ENCODE results near the gene TBC1D1.
A peak's percentile ranks its signal among the peaks of the same experiment; 100 is the strongest.

The TBC1D1 gene

DNA sequence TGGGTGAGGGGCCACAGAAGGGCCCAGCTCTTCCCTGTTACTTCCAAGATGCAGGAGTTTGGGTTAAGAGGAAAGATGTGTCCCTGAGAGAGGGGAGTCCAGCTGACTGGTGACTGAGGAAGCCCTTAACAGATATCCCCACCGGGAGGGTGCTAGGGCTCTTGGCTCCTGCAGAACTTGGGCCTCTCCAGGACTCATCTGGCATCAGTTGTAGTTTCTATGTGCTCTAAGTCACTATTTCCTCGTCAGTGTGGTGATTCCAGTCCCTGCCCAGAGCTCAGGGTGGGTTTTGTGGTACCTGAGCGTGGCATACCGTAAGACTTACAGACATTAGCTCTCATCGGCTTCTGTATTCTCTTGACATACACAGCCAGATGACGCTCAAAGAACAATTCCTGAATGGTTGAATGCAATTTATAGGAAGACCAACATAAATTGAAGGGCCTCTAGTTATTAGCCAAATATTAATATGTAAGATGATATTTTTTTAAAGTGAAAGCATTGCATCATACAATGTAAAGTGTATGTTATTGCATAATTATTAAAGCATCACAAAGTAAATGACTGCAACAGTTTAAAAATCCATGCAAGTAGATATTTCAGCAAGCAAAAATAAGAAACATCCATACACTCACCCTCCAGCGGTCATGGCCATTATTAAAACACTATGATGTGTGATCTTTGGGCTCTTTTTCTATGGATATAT, 264.9 kb downstream of the TBC1D1 start:
- H2BK5ac ChIP-seq (ENCODE audit: low read depth, low read length, poor library complexity), result no peak overlapping the region
- H2AFZ ChIP-seq (ENCODE audit: insufficient read depth, low read length, poor library complexity), result no peak overlapping the region
- no peaks in the 10 kb centered on the region for H3K9me3 ChIP-seq (ENCODE audit: insufficient read depth, low read depth, low read length)
- no peak overlapping the region for H3K4ac ChIP-seq (ENCODE audit: low read depth, low read length)
- DNase-seq, result no peak
- no peak overlapping the region for H3K4me2 ChIP-seq (ENCODE audit: low read length)
- no peaks in the 10 kb centered on the region for H3K36me3 ChIP-seq (ENCODE audit: control insufficient read depth in 1 of 2, insufficient read depth in 2 of 2, low read length in 2 of 2)
- H2AK5ac ChIP-seq (ENCODE audit: low read length), result no peak overlapping the region
- H3K4me1 ChIP-seq (ENCODE audit: control insufficient read depth in 1 of 2, insufficient read depth in 2 of 2, low read length in 2 of 2), result peaks cover 4 to 5% of the 10 kb centered on the region in 2 experiments
- no peak overlapping the region for H3K14ac ChIP-seq (ENCODE audit: low read length)
- WGBS (ENCODE audit: extremely low coverage, insufficient coverage, insufficient read length), result no CpG with 5 or more reads among the region's 7 CpGs
- no peak overlapping the region for H3K9ac ChIP-seq (ENCODE audit: low read length)
- H3K27me3 ChIP-seq (ENCODE audit: insufficient read depth, low read length), result no peaks in the 10 kb centered on the region
- H3K4me3 ChIP-seq (ENCODE audit: low read depth, low read length), result no peak overlapping the region
- H2BK120ac ChIP-seq (ENCODE audit: insufficient read depth, low read length, poor library complexity), result no peak overlapping the region
- H3K79me1 ChIP-seq (ENCODE audit: low read length), result peaks cover 2% of the 10 kb centered on the region
- H2BK12ac ChIP-seq (ENCODE audit: low read length), result no peak overlapping the region
- H3K79me2 ChIP-seq (ENCODE audit: control insufficient read depth, insufficient read depth, low read length, poor library complexity), result no peaks in the 10 kb centered on the region
- no peak overlapping the region for H3K27ac ChIP-seq (ENCODE audit: low read depth, low read length)
- no peak overlapping the region for H3K18ac ChIP-seq (ENCODE audit: low read length)
- no peak overlapping the region for H3K23ac ChIP-seq (ENCODE audit: low read length)
- no peak overlapping the region for H4K12ac ChIP-seq (ENCODE audit: low read depth, low read length)
- H4K8ac ChIP-seq (ENCODE audit: low read depth, low read length), result no peak overlapping the region
- no peak overlapping the region for H4K91ac ChIP-seq (ENCODE audit: low read depth, low read length)

DNA sequence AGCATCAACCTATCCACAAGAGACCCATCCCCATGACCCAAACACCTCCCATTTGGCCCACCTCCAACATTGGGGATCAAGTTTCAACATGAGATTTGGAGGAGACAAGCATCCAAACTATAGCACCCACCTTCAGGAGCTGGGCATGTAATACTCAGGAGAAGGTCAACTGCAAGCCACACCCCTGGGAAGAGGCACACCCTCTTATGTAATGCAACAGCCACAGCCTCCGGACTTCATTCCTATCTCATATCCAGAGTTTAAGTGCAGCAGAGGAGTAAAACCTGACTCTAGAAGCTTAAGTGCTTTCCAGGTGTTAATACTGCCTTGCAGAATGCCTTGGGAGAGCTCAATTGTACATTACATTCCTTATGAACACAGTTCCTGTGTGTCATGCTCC, 266.7 kb downstream of the TBC1D1 start:
- H3K79me1 ChIP-seq (ENCODE audit: low read length), result peaks cover 2% of the 10 kb centered on the region

DNA sequence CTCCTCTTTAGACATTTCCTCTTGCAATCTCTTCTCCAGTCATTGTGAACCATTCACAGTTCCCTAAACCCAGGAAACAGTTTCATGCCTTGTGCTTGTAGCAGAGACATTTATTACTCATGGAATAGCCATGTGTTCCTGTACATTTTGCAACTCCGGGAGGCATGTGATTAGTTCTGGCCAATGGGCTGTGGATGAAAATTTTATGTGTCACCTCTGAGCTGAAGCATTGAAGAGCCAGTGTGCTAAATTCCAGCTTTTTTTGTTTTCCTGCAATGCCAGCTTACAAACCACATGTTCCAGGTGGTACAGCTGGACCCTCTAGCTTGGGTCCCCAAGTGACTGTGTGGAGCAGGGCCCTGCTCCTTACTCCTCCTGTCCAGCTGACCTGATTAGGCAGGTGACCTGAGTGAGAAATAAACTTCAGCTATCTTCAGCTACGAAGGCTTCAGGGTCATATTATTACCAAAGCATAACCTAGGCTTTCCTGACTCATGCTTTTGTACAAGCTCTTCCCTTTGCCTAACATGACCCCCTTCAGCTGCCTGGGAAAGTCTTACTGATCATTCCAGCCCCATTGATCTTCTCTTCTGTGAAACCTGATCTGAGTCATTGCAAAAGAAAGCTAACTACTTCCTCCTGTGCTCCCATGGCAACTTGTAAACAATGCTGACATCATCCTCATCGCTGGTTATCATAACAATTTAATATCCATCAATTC, 269.8 kb downstream of the TBC1D1 start:
- Histone ChIP-seq H3K4me3 (ENCODE audit: low read depth, low read length) (no peak overlapping the region), H3K9me3 (ENCODE audit: insufficient read depth, low read depth, low read length) (no peaks in the 10 kb centered on the region), H2BK5ac (ENCODE audit: low read depth, low read length, poor library complexity) (no peak overlapping the region), H3K9ac (ENCODE audit: low read length) (no peak overlapping the region), H3K27ac (ENCODE audit: low read depth, low read length) (peak overlapping the region; percentile 30), H3K14ac (ENCODE audit: low read length) (no peak overlapping the region), H3K27me3 (ENCODE audit: insufficient read depth, low read length) (no peaks in the 10 kb centered on the region), H3K79me2 (ENCODE audit: control insufficient read depth, insufficient read depth, low read length, poor library complexity) (no peaks in the 10 kb centered on the region), H2AFZ (ENCODE audit: insufficient read depth, low read length, poor library complexity) (no peak overlapping the region), H3K23ac (ENCODE audit: low read length) (no peak overlapping the region), H2AK5ac (ENCODE audit: low read length) (no peak overlapping the region), H3K4ac (ENCODE audit: low read depth, low read length) (no peak overlapping the region), H3K4me2 (ENCODE audit: low read length) (peak overlapping the region; percentile 16), H2BK120ac (ENCODE audit: insufficient read depth, low read length, poor library complexity) (no peak overlapping the region), H4K12ac (ENCODE audit: low read depth, low read length) (no peak overlapping the region), H4K8ac (ENCODE audit: low read depth, low read length) (no peak overlapping the region), H3K4me1 (ENCODE audit: control insufficient read depth in 1 of 2, insufficient read depth in 2 of 2, low read length in 2 of 2) (peaks cover 5% of the 10 kb centered on the region in 2 experiments), H2BK12ac (ENCODE audit: low read length) (peak overlapping the region; percentile 31), H3K18ac (ENCODE audit: low read length) (no peak overlapping the region), H3K36me3 (ENCODE audit: control insufficient read depth in 1 of 2, insufficient read depth in 2 of 2, low read length in 2 of 2) (no peaks in the 10 kb centered on the region), H4K91ac (ENCODE audit: low read depth, low read length) (no peak overlapping the region), H3K79me1 (ENCODE audit: low read length) (peaks cover 2% of the 10 kb centered on the region)
- WGBS (ENCODE audit: extremely low coverage, insufficient coverage, insufficient read length), result no CpG with 5 or more reads among the region's 3 CpGs
- DNase-seq, result peak; percentile 89 to 95

More for the DNA sequence above, 266.7 kb downstream of the TBC1D1 start:
- H3K36me3 ChIP-seq (ENCODE audit: control insufficient read depth in 1 of 2, insufficient read depth in 2 of 2, low read length in 2 of 2), result no peaks in the 10 kb centered on the region
- H3K27ac ChIP-seq (ENCODE audit: low read depth, low read length), result no peak overlapping the region
- H2BK120ac ChIP-seq (ENCODE audit: insufficient read depth, low read length, poor library complexity), result no peak overlapping the region
- H2AK5ac ChIP-seq (ENCODE audit: low read length), result no peak overlapping the region
- H2AFZ ChIP-seq (ENCODE audit: insufficient read depth, low read length, poor library complexity), result no peak overlapping the region
- H3K9me3 ChIP-seq (ENCODE audit: insufficient read depth, low read depth, low read length), result no peaks in the 10 kb centered on the region
- H3K4ac ChIP-seq (ENCODE audit: low read depth, low read length), result no peak overlapping the region
- H2BK12ac ChIP-seq (ENCODE audit: low read length), result no peak overlapping the region
- no peak overlapping the region for H3K23ac ChIP-seq (ENCODE audit: low read length)
- no peak overlapping the region for H2BK5ac ChIP-seq (ENCODE audit: low read depth, low read length, poor library complexity)
- no peak overlapping the region for H3K18ac ChIP-seq (ENCODE audit: low read length)
- peaks cover 5% of the 10 kb centered on the region in 2 experiments for H3K4me1 ChIP-seq (ENCODE audit: control insufficient read depth in 1 of 2, insufficient read depth in 2 of 2, low read length in 2 of 2)
- peak in 1 of 2 donors; percentile 36 for DNase-seq
- H3K4me3 ChIP-seq (ENCODE audit: low read depth, low read length), result no peak overlapping the region
- H3K9ac ChIP-seq (ENCODE audit: low read length), result no peak overlapping the region
- H3K4me2 ChIP-seq (ENCODE audit: low read length), result no peak overlapping the region
- WGBS (ENCODE audit: extremely low coverage, insufficient coverage, insufficient read length), result no CpG with 5 or more reads among the region's 1 CpG
- no peaks in the 10 kb centered on the region for H3K27me3 ChIP-seq (ENCODE audit: insufficient read depth, low read length)
- H4K91ac ChIP-seq (ENCODE audit: low read depth, low read length), result no peak overlapping the region
- H4K8ac ChIP-seq (ENCODE audit: low read depth, low read length), result no peak overlapping the region
- no peaks in the 10 kb centered on the region for H3K79me2 ChIP-seq (ENCODE audit: control insufficient read depth, insufficient read depth, low read length, poor library complexity)
- H3K14ac ChIP-seq (ENCODE audit: low read length), result no peak overlapping the region
- H4K12ac ChIP-seq (ENCODE audit: low read depth, low read length), result no peak overlapping the region

DNA sequence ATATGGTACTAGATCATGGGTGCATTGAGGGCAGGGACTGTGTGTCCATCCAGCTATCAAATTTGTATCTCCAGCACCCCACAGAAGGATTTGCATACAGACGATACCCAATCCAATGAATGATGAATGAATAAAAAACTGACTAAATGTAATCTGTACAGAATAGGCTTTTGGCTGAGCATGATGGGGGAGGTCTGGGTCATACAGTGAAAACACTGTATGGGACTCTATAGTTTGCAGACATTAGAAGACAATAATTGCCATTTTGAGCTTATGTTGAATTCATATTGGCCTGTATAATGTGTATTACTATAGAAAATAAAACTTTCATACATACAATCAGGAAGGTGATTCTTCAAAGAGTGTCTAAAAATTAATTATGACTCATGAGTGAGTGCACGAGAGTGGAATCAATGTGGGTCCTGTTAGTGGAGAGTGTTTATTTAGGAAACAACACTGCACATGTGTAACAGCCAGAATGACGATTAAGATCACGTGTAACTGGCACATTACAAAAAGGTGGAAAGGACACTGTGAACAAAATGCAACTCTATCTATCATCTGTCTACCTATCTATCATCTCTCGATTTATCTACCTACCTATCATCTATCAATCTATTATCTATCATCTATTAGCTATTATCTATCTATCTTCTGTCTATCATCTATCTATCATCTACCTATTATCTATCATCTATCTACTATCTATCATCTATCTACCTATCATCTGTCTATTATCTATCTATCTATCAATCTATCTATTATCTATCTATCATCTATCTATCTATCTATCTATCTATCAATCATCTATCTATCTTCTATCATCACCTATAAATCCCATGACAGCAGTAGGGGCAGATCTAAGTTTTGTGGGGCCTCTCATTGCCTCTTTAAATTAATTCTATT, 270.6 kb downstream of the TBC1D1 start:
- Histone ChIP-seq H4K91ac (ENCODE audit: low read depth, low read length) (no peak overlapping the region), H3K79me1 (ENCODE audit: low read length) (peaks cover 2% of the 10 kb centered on the region), H3K27me3 (ENCODE audit: insufficient read depth, low read length) (no peaks in the 10 kb centered on the region), H3K23ac (ENCODE audit: low read length) (no peak overlapping the region), H3K4ac (ENCODE audit: low read depth, low read length) (no peak overlapping the region), H3K9ac (ENCODE audit: low read length) (no peak overlapping the region), H3K9me3 (ENCODE audit: insufficient read depth, low read depth, low read length) (no peaks in the 10 kb centered on the region), H3K36me3 (ENCODE audit: control insufficient read depth in 1 of 2, insufficient read depth in 2 of 2, low read length in 2 of 2) (no peaks in the 10 kb centered on the region), H3K4me1 (ENCODE audit: control insufficient read depth in 1 of 2, insufficient read depth in 2 of 2, low read length in 2 of 2) (peaks cover 5% of the 10 kb centered on the region in 2 experiments), H4K8ac (ENCODE audit: low read depth, low read length) (no peak overlapping the region), H2BK12ac (ENCODE audit: low read length) (no peak overlapping the region), H3K14ac (ENCODE audit: low read length) (no peak overlapping the region), H3K4me2 (ENCODE audit: low read length) (no peak overlapping the region), H3K4me3 (ENCODE audit: low read depth, low read length) (no peak overlapping the region), H3K18ac (ENCODE audit: low read length) (no peak overlapping the region), H2BK120ac (ENCODE audit: insufficient read depth, low read length, poor library complexity) (no peak overlapping the region), H2BK5ac (ENCODE audit: low read depth, low read length, poor library complexity) (no peak overlapping the region), H3K79me2 (ENCODE audit: control insufficient read depth, insufficient read depth, low read length, poor library complexity) (no peaks in the 10 kb centered on the region), H3K27ac (ENCODE audit: low read depth, low read length) (no peak overlapping the region), H4K12ac (ENCODE audit: low read depth, low read length) (no peak overlapping the region), H2AFZ (ENCODE audit: insufficient read depth, low read length, poor library complexity) (no peak overlapping the region), H2AK5ac (ENCODE audit: low read length) (no peak overlapping the region)
- peak in 1 of 2 donors; percentile 29 for DNase-seq
- WGBS (ENCODE audit: extremely low coverage, insufficient coverage, insufficient read length), result 100% methylated on average over 1 of the region's 5 CpGs

Data from trophoblast cell (in vitro differentiated cells and primary cell).